Measurements from ENCODE around the gene ZNFX1. TPM values are rescaled to one million over a fixed set of nuclear protein-coding genes. Genes with fewer than 3 reads are reported as not detected.

The ZNFX1 gene
- polyA plus RNA-seq, 1 experiment = 11.2 TPM

DNA sequence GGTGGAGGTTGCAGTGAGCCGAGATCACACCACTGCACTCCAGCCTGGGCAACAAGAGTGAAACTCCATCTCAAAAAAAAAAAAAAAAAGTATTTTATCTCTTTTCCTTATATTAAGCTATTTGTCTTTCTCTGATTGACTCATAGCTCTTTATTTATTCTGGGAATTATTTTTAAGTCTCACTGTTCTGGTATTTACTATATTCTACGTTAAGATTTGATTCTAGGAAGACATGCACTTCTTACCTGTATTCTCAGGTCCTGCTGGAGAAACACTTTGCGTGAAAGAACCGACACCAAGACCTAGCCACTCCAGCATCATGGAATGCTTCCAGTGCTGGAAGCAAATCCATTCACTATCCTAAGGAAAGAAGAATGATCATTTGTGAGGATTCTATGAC is 17.6 kb downstream of the ZNFX1 start:
- Histone ChIP-seq H3K27me3 (ENCODE audit: control insufficient read depth, insufficient read depth, low read length) (no peaks in the 10 kb centered on the region), H3K4me3 (ENCODE audit: low read depth, low read length) (no peak overlapping the region), H3K36me3 (ENCODE audit: control insufficient read depth, insufficient read depth, low read length) (peaks cover 38% of the 10 kb centered on the region)
- POLR2A ChIA-PET = interaction anchor here (0.5 kb wide), 1 partner anchor 670 kb away, joined by 3 read pairs; no protein-coding TSS in a partner anchor
- no peak for DNase-seq (ENCODE audit: low read depth)
- CTCF ChIA-PET = no interaction called here
- TF ChIP-seq, protein P1, sequence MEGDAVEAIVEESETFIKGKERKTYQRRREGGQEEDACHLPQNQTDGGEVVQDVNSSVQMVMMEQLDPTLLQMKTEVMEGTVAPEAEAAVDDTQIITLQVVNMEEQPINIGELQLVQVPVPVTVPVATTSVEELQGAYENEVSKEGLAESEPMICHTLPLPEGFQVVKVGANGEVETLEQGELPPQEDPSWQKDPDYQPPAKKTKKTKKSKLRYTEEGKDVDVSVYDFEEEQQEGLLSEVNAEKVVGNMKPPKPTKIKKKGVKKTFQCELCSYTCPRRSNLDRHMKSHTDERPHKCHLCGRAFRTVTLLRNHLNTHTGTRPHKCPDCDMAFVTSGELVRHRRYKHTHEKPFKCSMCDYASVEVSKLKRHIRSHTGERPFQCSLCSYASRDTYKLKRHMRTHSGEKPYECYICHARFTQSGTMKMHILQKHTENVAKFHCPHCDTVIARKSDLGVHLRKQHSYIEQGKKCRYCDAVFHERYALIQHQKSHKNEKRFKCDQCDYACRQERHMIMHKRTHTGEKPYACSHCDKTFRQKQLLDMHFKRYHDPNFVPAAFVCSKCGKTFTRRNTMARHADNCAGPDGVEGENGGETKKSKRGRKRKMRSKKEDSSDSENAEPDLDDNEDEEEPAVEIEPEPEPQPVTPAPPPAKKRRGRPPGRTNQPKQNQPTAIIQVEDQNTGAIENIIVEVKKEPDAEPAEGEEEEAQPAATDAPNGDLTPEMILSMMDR (IDR thresholded peaks at IDR 0.05; ENCODE audit: insufficient read depth, low read depth, low read length) = no peak

DNA sequence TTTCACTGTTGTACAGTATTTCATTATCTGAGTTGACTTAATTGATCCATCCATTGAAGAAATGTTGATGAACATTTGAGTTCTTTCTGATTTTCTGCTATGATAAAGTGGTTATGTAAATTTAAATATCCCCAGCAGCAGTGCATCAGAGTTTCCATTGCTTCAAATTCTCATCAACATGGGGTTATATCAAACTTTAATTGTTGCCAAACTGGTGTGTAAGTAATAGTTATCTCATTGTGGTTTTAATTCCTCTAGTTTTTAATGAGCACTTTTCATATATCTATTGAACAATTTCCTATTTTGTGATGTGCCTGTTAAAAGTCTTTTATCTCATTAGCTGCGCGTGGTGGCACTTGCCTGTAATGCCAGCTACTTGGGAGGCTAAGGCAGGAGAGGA is 18.1 kb downstream of the ZNFX1 start:
- Histone ChIP-seq H3K4me3 (ENCODE audit: low read depth, low read length) (no peak overlapping the region), H3K27me3 (ENCODE audit: control insufficient read depth, insufficient read depth, low read length) (no peaks in the 10 kb centered on the region), H3K36me3 (ENCODE audit: control insufficient read depth, insufficient read depth, low read length) (peaks cover 37% of the 10 kb centered on the region)
- ChIA-PET POLR2A (interaction anchor here (0.5 kb wide), 1 partner anchor 670 kb away, joined by 3 read pairs; no protein-coding TSS in a partner anchor), CTCF (no interaction called here)
- TF ChIP-seq, protein P1 (IDR thresholded peaks at IDR 0.05; ENCODE audit: insufficient read depth, low read depth, low read length) = no peak
- DNase-seq (ENCODE audit: low read depth) = no peak

DNA sequence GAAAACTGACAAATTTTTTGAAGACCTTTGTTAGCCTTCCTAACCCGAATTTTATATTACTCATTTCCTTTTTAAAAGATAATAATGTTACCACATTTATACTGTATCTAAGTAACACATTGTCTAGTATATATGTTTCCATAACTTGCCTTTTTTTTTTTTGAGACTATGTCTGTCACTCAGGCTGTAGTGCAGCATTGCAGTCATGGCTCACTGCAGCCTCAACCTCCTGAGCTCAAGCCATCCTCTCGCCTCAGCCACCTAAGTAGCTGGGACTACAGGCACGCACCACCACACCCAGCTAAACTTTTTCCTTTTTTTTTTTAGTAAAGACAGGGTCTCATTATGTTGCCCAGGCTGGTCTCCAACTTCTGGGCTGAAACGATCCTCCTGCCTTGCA is 18.6 kb downstream of the ZNFX1 start:
- H3K36me3 ChIP-seq (ENCODE audit: control insufficient read depth, insufficient read depth, low read length) = peaks cover 36% of the 10 kb centered on the region
- ChIA-PET POLR2A (no interaction called here), CTCF (no interaction called here)
- no peak for DNase-seq (ENCODE audit: low read depth)
- H3K4me3 ChIP-seq (ENCODE audit: low read depth, low read length) = no peak overlapping the region
- TF ChIP-seq, protein P1 (IDR thresholded peaks at IDR 0.05; ENCODE audit: insufficient read depth, low read depth, low read length) = no peak
- H3K27me3 ChIP-seq (ENCODE audit: control insufficient read depth, insufficient read depth, low read length) = no peaks in the 10 kb centered on the region

DNA sequence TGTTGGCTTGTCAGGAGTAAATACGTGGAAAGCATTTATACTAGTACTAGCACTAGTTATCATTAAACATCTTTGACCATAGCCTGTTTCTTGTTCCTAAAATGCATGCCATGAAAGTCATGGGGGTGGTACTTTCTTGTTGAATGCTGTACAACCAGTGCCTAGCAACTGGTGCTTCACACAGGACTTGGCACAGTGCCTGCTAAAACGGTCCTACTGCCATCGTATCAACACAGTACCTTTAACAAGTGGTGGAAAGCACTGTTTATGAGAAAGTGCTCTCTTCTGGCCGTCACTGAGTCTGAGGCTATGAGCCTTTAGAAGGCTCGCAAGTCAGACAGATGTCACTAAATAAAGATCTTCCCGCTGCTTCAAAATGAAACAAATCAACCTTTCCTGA is 21.6 kb downstream of the ZNFX1 start:
- CTCF ChIA-PET = no interaction called here
- TF ChIP-seq, protein P1 (IDR thresholded peaks at IDR 0.05; ENCODE audit: insufficient read depth, low read depth, low read length) = no peak
- H3K4me3 ChIP-seq (ENCODE audit: low read depth, low read length) = no peak overlapping the region
- no peaks in the 10 kb centered on the region for H3K27me3 ChIP-seq (ENCODE audit: control insufficient read depth, insufficient read depth, low read length)
- POLR2A ChIA-PET = no interaction called here
- DNase-seq (ENCODE audit: low read depth) = no peak
- peaks cover 42% of the 10 kb centered on the region for H3K36me3 ChIP-seq (ENCODE audit: control insufficient read depth, insufficient read depth, low read length)

DNA sequence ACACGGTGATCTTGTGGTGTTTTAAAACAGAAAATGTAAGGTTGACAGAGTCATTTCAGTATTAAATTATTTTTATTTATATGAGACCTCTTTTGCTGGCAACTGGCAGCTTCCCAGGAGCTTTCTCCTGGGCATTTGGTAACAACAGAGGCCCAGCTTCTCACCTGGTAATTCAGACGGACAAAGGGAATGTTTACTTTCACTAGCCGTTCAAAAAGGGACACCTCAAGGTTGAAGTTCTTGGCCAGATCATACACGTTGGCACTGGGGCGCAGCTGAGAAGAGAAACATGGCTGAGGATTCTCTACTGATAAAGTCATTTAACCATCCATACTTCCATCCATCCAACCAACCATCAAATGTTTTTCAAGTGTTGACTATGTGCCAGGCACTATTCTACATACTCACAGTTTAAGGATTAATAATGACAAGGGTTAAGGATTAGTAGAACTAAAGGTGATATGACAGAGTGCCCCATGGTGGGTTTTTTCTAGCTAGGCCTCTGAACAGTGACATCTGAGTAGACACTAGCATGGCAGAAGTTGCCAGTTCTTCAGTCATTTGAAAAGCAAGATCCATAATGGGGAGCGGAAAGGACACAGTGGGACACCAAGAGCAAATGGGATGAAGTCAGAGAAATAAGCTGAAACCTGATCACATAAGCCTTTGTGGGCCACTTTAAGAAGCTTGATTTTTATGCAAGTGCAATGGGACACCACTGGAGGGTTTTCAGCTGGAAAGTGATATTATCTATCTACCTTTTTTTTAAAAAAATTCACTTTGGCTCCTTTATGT is 25.1 kb downstream of the ZNFX1 start:
- TF ChIP-seq, protein P1 (IDR thresholded peaks at IDR 0.05; ENCODE audit: insufficient read depth, low read depth, low read length) = no peak
- POLR2A ChIA-PET = no interaction called here
- H3K36me3 ChIP-seq (ENCODE audit: control insufficient read depth, insufficient read depth, low read length) = peaks cover 54% of the 10 kb centered on the region
- CTCF ChIA-PET = interaction anchor here (0.8 to 2.6 kb wide), 3 partner anchors 9 to 68 kb away, joined by 3 to 9 read pairs (median 4); no protein-coding TSS in a partner anchor
- H3K27me3 ChIP-seq (ENCODE audit: control insufficient read depth, insufficient read depth, low read length) = no peaks in the 10 kb centered on the region
- no peak overlapping the region for H3K4me3 ChIP-seq (ENCODE audit: low read depth, low read length)
- DNase-seq (ENCODE audit: low read depth) = no peak
